AG09309 (cell line): ENCODE measurements around the gene PRRX1.

Source experiments
- DNase-seq: peaks from one replicate; pipeline ENCODE4 v3.0.0-alpha.2; 2010; ENCODE audit warnings: low read depth
- H3K4me3 ChIP-seq: 2 replicates; pipeline ENCODE4 v1.5.1; 2011; ENCODE audit warnings: mild to moderate bottlenecking, low read depth, low read length, moderate library complexity; ENCODE audit not compliant: control insufficient read depth
- CTCF ChIP-seq: IDR thresholded peaks from 2 replicates; pipeline ENCODE4 v1.5.1; 2011; ENCODE audit warnings: mild to moderate bottlenecking, low read depth, low read length, inconsistent platforms; ENCODE audit not compliant: insufficient read depth, control insufficient read depth; ENCODE audit errors: missing control alignments

Gene PRRX1

GRCh38 chr1:170659399-170660035 is 4.4 kb upstream of the PRRX1 start:
- TF ChIP-seq CTCF = no peak
- no peak overlapping the region for H3K4me3 ChIP-seq
- DNase-seq = no peak

- TF ChIP-seq CTCF = no peak
- no peak overlapping the region for H3K4me3 ChIP-seq
- DNase-seq = no peak
Measured at GRCh38 chr1:170660281-170660713, 3.6 kb upstream of the PRRX1 start.

- DNase-seq = no peak
- peak overlapping the region; percentile 91 for H3K4me3 ChIP-seq
- TF ChIP-seq CTCF = no peak
Measured at GRCh38 chr1:170660871-170661645, 2.9 kb upstream of the PRRX1 start.

- H3K4me3 ChIP-seq = peak overlapping the region; percentile 91
- no peak for DNase-seq
- no peak for TF ChIP-seq CTCF
Measured at GRCh38 chr1:170661646-170662411, 2.1 kb upstream of the PRRX1 start.

GRCh38 chr1:170662561-170663403 is 1.1 kb upstream of the PRRX1 start:
- DNase-seq = no peak
- peak overlapping the region; percentile 91 for H3K4me3 ChIP-seq
- TF ChIP-seq CTCF = no peak
